Lung (tissue), 12 donors: ENCODE results near the gene SERPINI1. TPM values are rescaled to one million over a fixed set of nuclear protein-coding genes. Genes with fewer than 3 reads are reported as not detected.

ENCODE experiments used
- ATAC-seq: fragments of 200-7000 bp; cut with Tn5 transposase; one replicate; pipeline ENCODE4 v1.9.1; 2020; ENCODE audit warnings: moderate number of reproducible peaks; ENCODE audit not compliant: insufficient read depth, low FRiP score
- DNase-seq, 3 donors: peaks; one replicate each; pipeline ENCODE4 v3.0.0-alpha.2; 2013 to 2017
- H3K27ac ChIP-seq, 2 donors: one replicate each; pipeline ENCODE4 v1.5.1; 2013; ENCODE audit warnings: mild to moderate bottlenecking in 2 of 2, moderate library complexity in 2 of 2, control low read depth in 1 of 2, inconsistent platforms in 1 of 2, low read depth in 1 of 2, low read length in 1 of 2
- H3K27me3 ChIP-seq, 3 donors: one replicate each; pipeline ENCODE4 v1.5.1; 2013; ENCODE audit warnings: low read length in 2 of 3; ENCODE audit not compliant: control insufficient read depth in 3 of 3, insufficient read depth in 3 of 3
- H3K36me3 ChIP-seq, 4 donors: one replicate each; pipeline ENCODE4 v1.5.1; 2013; ENCODE audit warnings: low read length in 4 of 4, mild to moderate bottlenecking in 1 of 4, moderate library complexity in 1 of 4; ENCODE audit not compliant: control insufficient read depth in 4 of 4, insufficient read depth in 4 of 4
- H3K4me1 ChIP-seq, 5 donors: one replicate each; pipeline ENCODE4 v1.5.1; 2013; ENCODE audit warnings: low read length in 5 of 5, mild to moderate bottlenecking in 2 of 5, moderate library complexity in 1 of 5; ENCODE audit not compliant: control insufficient read depth in 5 of 5, insufficient read depth in 5 of 5
- H3K4me3 ChIP-seq: one replicate; pipeline ENCODE4 v1.5.1; 2013; ENCODE audit warnings: mild to moderate bottlenecking, control low read depth, moderate library complexity
- H3K9ac ChIP-seq, 2 donors: one replicate each; pipeline ENCODE4 v1.5.1; 2013; ENCODE audit warnings: low read length in 2 of 2, control low read depth in 1 of 2; ENCODE audit not compliant: insufficient read depth in 1 of 2
- H3K9me3 ChIP-seq, 4 donors: one replicate each; pipeline ENCODE4 v1.5.1; 2013; ENCODE audit warnings: low read length in 3 of 4, mild to moderate bottlenecking in 1 of 4, moderate library complexity in 1 of 4; ENCODE audit not compliant: control insufficient read depth in 4 of 4, insufficient read depth in 3 of 4
- WGBS, 2 donors: extraction: QIAGEN DNeasy Blood & Tissue Kit; methylation state at CpG; one replicate each; pipeline ENCODE4 v1.1.7; 2013; 5-methylcytosine and 5-hydroxymethylcytosine counted together
- polyA plus RNA-seq, 2 donors: library from polyadenylated mRNA; stranded (reverse); fragments of 200-250 nt; gene quantifications; one replicate each; pipeline ENCODE4 v1.2.1, GENCODE V29; 2013
- total RNA-seq, 2 donors: library from RNA; depleted of rRNA in 1 of 2; stranded (reverse); fragments of >200 nt in 1 of 2; gene quantifications; one replicate each; pipeline ENCODE4 v1.2.1, GENCODE V29; 2014 to 2021
- TF ChIP-seq, protein P1 (sequence below): IDR thresholded peaks from 2 replicates; pipeline ENCODE4 v1.5.1; 2012; ENCODE audit warnings: mild to moderate bottlenecking; ENCODE audit errors: control extremely low read depth, extremely low read depth
- donor health status: control.
- donor health status: control.
- donor health status: Bipolar disorder and iron deficiency.
- donor health status: healthy.
- donor health status: DM: yes; HTN: yes; CAD: no.

SERPINI1 gene
- total and polyA plus RNA-seq, 4 donors: 3.3 to 18.3 (median 5.5) TPM

DNA sequence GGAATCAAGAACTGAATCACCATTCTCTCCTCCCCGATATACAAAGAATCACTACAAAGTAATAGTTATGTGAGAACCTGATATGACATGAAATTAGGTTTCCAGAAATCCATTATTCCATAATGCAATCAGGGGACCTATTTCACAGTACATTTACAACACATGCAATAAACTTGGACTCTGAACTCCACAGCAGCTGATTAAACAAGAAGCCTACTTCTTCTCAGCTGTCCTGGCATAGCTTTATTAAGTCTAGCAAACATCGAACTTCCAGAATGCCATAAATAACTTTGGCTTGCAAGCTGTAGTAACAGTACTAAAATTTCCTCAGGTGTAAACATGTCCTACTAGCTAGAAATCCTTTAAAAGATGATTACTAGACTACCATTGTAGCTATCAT, 18.6 kb upstream of the SERPINI1 start:
- no peak overlapping the region for H3K27ac ChIP-seq
- H3K4me3 ChIP-seq: no peak overlapping the region
- DNase-seq (no peak), ATAC-seq (no peak)
- H3K36me3 ChIP-seq: peaks cover 1 to 29% (median 19%) of the 10 kb centered on the region in 4 donors
- no peaks in the 10 kb centered on the region for H3K27me3 ChIP-seq
- 88 to 92% methylated on average over 2 of the region's 2 CpGs for WGBS, 2 donors
- TF ChIP-seq, protein P1, sequence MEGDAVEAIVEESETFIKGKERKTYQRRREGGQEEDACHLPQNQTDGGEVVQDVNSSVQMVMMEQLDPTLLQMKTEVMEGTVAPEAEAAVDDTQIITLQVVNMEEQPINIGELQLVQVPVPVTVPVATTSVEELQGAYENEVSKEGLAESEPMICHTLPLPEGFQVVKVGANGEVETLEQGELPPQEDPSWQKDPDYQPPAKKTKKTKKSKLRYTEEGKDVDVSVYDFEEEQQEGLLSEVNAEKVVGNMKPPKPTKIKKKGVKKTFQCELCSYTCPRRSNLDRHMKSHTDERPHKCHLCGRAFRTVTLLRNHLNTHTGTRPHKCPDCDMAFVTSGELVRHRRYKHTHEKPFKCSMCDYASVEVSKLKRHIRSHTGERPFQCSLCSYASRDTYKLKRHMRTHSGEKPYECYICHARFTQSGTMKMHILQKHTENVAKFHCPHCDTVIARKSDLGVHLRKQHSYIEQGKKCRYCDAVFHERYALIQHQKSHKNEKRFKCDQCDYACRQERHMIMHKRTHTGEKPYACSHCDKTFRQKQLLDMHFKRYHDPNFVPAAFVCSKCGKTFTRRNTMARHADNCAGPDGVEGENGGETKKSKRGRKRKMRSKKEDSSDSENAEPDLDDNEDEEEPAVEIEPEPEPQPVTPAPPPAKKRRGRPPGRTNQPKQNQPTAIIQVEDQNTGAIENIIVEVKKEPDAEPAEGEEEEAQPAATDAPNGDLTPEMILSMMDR: no peak
- no peaks in the 10 kb centered on the region for H3K9me3 ChIP-seq
- H3K4me1 ChIP-seq: peaks cover 0 to 3% (median 0%) of the 10 kb centered on the region in 5 donors
- no peak overlapping the region for H3K9ac ChIP-seq

- Histone ChIP-seq H3K9me3 (no peaks in the 10 kb centered on the region), H3K27ac (no peak overlapping the region), H3K27me3 (no peaks in the 10 kb centered on the region), H3K4me1 (peaks cover 0 to 7% (median 0%) of the 10 kb centered on the region in 5 donors), H3K9ac (no peak overlapping the region), H3K36me3 (peaks cover 1 to 29% (median 20%) of the 10 kb centered on the region in 4 donors), H3K4me3 (no peak overlapping the region)
- DNase-seq (no peak), ATAC-seq (no peak)
- TF ChIP-seq, protein P1: no peak
- WGBS, 2 donors: 98 to 100% methylated on average over 1 of the region's 1 CpG
Measured at GRCh38 chr3:167718582-167718981, 16.9 kb upstream of the SERPINI1 start.

- Histone ChIP-seq H3K9me3 (no peaks in the 10 kb centered on the region), H3K27me3 (no peaks in the 10 kb centered on the region), H3K4me3 (no peak overlapping the region), H3K36me3 (peaks cover 0 to 28% (median 13%) of the 10 kb centered on the region in 4 donors), H3K4me1 (peaks cover 0 to 10% (median 0%) of the 10 kb centered on the region in 5 donors), H3K9ac (no peak overlapping the region), H3K27ac (no peak overlapping the region)
- TF ChIP-seq, protein P1: no peak
- WGBS, 2 donors: 88 to 92% methylated on average over 4 of the region's 4 CpGs
- DNase-seq: no peak
- no peak for ATAC-seq
Measured at GRCh38 chr3:167723025-167723512, 12.5 kb upstream of the SERPINI1 start.

DNA sequence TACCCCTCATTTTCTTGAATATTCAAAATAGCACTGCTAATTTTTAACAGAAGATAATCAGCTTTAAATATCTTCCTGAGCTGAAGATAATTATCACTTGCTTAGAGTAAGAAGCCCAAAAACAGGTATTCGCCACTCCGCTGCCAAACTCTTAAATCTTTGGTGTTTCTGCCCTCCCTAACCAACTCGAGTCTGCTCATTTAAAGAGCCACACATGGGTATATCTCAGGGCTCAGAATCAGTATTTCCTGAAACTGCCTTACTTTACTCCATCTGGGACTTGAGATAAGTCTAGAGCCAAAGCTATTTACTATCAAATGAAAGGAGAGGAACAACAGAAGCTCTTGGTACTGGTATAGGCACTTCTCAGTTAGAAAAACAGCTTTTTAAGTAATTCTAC, 11.6 kb upstream of the SERPINI1 start:
- Histone ChIP-seq H3K36me3 (peaks cover 0 to 20% (median 6%) of the 10 kb centered on the region in 4 donors), H3K27ac (no peak overlapping the region), H3K4me3 (no peak overlapping the region), H3K9ac (no peak overlapping the region), H3K4me1 (peaks cover 0 to 12% (median 3%) of the 10 kb centered on the region in 5 donors), H3K9me3 (no peaks in the 10 kb centered on the region), H3K27me3 (no peaks in the 10 kb centered on the region)
- WGBS, 2 donors: 76% methylated on average over 3 of the region's 3 CpGs
- ATAC-seq: no peak
- TF ChIP-seq, protein P1: no peak
- no peak for DNase-seq
